ENCODE measurements around the gene TGFBR1. TPM values are rescaled to one million over a fixed set of nuclear protein-coding genes. Genes with fewer than 3 reads are reported as not detected.

TGFBR1 gene
- total RNA-seq, 1 donor, result 114 TPM

DNA sequence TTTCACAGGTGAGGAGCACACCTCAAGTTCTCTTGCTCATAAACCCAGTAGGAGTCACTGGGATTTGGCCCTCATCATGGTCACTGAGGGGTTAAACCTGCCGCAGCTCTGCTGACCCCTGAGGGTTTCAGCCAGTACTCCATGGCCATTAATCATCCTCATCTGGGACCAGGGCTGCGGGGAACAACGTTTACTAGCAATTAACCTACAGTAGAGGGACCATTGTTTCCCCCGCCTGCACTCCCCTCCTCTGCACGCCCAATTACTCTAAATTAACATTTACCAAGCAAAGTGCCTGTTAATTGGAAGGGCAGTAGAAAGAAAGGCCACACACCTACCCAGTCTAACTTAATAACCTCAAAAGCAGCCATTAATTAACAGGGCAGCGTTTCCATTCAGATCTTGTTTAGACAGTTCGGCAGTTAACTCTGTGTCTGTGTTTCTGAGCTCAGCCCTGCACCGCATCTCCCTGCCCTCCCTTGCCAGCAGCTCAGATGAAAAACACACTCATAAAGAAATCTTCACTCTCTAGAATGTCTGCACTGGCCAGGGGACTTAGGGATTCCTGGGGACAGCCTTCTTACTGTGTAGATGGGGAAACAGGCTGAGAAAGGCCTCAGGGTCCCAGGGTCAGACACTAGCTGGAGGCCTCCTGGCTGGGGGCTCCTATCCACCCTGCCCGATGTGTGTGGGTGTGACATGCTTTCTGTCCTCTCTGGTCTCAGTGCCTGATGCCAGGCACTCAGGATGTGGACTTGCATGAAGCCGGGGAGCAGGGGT lies 65.3 kb downstream of the TGFBR1 start:
- no peak overlapping the region for H3K4me3 ChIP-seq (ENCODE audit: insufficient read depth, low read length)
- peak overlapping the region; percentile 15 for H2AFZ ChIP-seq (ENCODE audit: low read length)
- H3K4me2 ChIP-seq (ENCODE audit: insufficient read depth, low read length), result no peak overlapping the region
- H3K4me1 ChIP-seq (ENCODE audit: insufficient read depth, low read length), result no peaks in the 10 kb centered on the region
- H3K79me2 ChIP-seq (ENCODE audit: insufficient read depth, low read length), result no peaks in the 10 kb centered on the region
- TF ChIP-seq, protein P1, sequence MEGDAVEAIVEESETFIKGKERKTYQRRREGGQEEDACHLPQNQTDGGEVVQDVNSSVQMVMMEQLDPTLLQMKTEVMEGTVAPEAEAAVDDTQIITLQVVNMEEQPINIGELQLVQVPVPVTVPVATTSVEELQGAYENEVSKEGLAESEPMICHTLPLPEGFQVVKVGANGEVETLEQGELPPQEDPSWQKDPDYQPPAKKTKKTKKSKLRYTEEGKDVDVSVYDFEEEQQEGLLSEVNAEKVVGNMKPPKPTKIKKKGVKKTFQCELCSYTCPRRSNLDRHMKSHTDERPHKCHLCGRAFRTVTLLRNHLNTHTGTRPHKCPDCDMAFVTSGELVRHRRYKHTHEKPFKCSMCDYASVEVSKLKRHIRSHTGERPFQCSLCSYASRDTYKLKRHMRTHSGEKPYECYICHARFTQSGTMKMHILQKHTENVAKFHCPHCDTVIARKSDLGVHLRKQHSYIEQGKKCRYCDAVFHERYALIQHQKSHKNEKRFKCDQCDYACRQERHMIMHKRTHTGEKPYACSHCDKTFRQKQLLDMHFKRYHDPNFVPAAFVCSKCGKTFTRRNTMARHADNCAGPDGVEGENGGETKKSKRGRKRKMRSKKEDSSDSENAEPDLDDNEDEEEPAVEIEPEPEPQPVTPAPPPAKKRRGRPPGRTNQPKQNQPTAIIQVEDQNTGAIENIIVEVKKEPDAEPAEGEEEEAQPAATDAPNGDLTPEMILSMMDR (IDR thresholded peaks at IDR 0.05; ENCODE audit: extremely low read depth, low read depth, low read length), result peak; percentile 7
- no peaks in the 10 kb centered on the region for H3K9me3 ChIP-seq (ENCODE audit: low read depth, low read length)
- DNase-seq (ENCODE audit: insufficient read length, low spot score, missing footprints), result no peak
- H4K20me1 ChIP-seq (ENCODE audit: insufficient read depth, low read length), result no peaks in the 10 kb centered on the region
- no peaks in the 10 kb centered on the region for H3K36me3 ChIP-seq (ENCODE audit: insufficient read depth, low read length)
- no peak overlapping the region for H3K27ac ChIP-seq (ENCODE audit: low read depth, low read length)
- H3K27me3 ChIP-seq (ENCODE audit: insufficient read depth, low read length), result peaks cover 39% of the 10 kb centered on the region

DNA sequence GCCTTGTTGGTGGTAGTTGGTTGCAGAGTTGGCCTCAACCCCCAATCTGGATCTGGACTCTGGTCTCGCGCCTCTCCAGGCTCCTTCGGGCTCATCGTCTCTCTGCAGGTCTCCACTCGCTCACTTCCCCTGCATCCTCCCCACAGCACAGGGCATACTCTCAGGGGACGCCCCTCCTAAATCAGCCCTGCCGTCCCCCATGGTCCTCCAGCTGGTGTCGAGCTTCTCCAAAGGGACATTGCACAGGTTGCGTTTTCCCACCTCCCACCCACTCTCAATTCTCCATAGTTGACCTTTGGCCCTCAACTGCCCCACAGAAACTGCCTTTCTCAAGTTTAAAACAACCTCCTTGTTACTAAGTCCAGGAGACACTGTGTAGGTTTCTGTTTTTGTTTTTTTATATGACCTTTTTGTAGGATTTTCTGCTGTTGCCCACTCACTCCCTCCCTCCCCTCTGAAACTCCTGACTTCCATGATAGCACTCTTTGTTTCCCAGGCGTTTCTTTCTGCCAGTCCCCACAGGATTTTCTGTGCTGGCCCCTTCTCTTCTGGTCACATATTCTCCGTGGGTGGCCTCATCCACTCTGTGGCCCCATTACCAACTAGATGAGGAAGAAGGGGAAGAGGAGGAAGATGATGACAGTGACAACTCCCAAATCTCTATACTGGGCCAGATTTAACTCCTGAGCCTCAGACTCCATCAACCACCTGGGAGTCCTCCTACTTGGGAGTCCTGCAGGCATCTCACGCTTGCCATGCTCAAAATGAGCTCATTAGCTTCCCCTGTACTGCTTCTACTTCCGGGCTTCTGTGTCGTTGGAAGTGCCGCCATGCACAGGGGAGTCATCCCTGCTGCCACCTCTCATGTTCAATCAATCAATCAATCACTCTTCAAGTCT lies 66.6 kb downstream of the TGFBR1 start:
- TF ChIP-seq, protein P1 (IDR thresholded peaks at IDR 0.05; ENCODE audit: extremely low read depth, low read depth, low read length), result no peak
- H3K27me3 ChIP-seq (ENCODE audit: insufficient read depth, low read length), result peaks cover 39% of the 10 kb centered on the region
- H3K4me3 ChIP-seq (ENCODE audit: insufficient read depth, low read length), result no peak overlapping the region
- no peak overlapping the region for H3K27ac ChIP-seq (ENCODE audit: low read depth, low read length)
- DNase-seq (ENCODE audit: insufficient read length, low spot score, missing footprints), result no peak
- H3K4me2 ChIP-seq (ENCODE audit: insufficient read depth, low read length), result no peak overlapping the region
- H2AFZ ChIP-seq (ENCODE audit: low read length), result no peak overlapping the region
- no peaks in the 10 kb centered on the region for H4K20me1 ChIP-seq (ENCODE audit: insufficient read depth, low read length)
- no peaks in the 10 kb centered on the region for H3K79me2 ChIP-seq (ENCODE audit: insufficient read depth, low read length)
- no peaks in the 10 kb centered on the region for H3K9me3 ChIP-seq (ENCODE audit: low read depth, low read length)
- H3K4me1 ChIP-seq (ENCODE audit: insufficient read depth, low read length), result no peaks in the 10 kb centered on the region
- H3K36me3 ChIP-seq (ENCODE audit: insufficient read depth, low read length), result no peaks in the 10 kb centered on the region

GRCh38 chr9:99172124-99173091 lies 67.5 kb downstream of the TGFBR1 start:
- H3K4me3 ChIP-seq (ENCODE audit: insufficient read depth, low read length), result no peak overlapping the region
- peaks cover 35% of the 10 kb centered on the region for H3K27me3 ChIP-seq (ENCODE audit: insufficient read depth, low read length)
- H3K27ac ChIP-seq (ENCODE audit: low read depth, low read length), result no peak overlapping the region
- H3K9me3 ChIP-seq (ENCODE audit: low read depth, low read length), result no peaks in the 10 kb centered on the region
- no peak overlapping the region for H2AFZ ChIP-seq (ENCODE audit: low read length)
- H4K20me1 ChIP-seq (ENCODE audit: insufficient read depth, low read length), result no peaks in the 10 kb centered on the region
- DNase-seq (ENCODE audit: insufficient read length, low spot score, missing footprints), result no peak
- no peaks in the 10 kb centered on the region for H3K79me2 ChIP-seq (ENCODE audit: insufficient read depth, low read length)
- no peaks in the 10 kb centered on the region for H3K36me3 ChIP-seq (ENCODE audit: insufficient read depth, low read length)
- H3K4me2 ChIP-seq (ENCODE audit: insufficient read depth, low read length), result no peak overlapping the region
- H3K4me1 ChIP-seq (ENCODE audit: insufficient read depth, low read length), result no peaks in the 10 kb centered on the region
- TF ChIP-seq, protein P1 (IDR thresholded peaks at IDR 0.05; ENCODE audit: extremely low read depth, low read depth, low read length), result no peak
